HuH-7.5 (cell line): ENCODE results near the gene MTPN.

Source experiments
- DNase-seq: peaks from one replicate; pipeline ENCODE4 v3.0.0; 2011; ENCODE audit warnings: low spot score

The MTPN gene, protein sequence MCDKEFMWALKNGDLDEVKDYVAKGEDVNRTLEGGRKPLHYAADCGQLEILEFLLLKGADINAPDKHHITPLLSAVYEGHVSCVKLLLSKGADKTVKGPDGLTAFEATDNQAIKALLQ

DNA sequence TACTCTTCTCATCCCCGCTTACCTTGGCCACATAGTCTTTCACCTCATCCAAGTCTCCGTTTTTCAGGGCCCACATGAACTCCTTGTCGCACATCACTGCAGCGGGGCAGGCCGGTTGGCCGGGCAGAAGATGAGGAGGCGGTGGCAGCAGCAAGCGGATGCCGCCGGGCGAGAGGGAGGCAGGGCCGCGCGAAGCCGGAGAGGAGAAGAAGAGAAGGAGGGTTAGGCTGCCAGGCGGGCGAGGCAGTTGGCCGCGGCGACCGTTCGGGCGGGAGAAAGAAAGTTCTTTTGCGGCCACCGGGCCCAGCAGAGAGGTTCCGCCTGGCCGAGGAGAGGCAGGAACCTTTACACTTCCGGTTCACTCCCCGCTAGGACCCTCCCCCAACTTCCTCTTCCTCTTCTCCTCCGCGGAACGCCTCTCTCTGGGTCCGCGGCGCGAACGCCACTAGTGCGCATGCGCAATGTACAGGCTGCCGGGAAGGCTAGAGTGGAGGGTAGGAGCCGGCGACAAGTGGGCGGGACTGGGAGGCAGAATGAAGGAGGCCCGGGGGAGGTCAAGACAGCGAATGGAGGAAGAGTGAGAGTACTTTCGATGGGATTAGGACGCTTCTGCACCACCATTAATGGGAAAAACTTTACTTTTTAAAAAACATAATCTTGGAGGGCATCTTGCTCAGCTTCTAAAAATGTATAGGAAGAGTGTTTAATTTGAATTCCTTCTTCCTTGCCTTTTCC is at the start of gene MTPN:
Gene MTPN (minus strand): TSS at position 353 of the 735 bp plus-strand sequence. CDS start 259 bp downstream, at position 94.
- DNase-seq: peak; percentile 85

DNA sequence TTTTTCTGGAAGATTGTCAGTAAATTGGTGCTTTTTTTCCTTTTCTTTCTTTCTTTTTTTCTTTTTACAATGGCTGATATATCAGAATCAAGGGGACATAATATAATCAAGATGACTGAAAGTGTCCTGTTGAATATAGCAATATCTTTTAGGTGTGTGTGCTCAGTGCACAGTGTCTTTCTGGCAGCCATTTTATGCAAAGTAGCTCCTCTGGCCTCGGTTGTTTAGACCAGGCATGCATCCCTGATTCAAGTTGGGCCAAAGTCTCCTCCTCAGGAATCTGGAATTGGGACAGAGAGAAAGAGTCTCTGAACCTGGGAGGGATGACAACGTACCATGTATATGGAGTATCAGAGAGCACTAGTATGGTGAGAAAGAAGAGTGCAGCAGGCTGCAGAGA is 49.0 kb upstream of the MTPN start:
- DNase-seq: no peak

DNA sequence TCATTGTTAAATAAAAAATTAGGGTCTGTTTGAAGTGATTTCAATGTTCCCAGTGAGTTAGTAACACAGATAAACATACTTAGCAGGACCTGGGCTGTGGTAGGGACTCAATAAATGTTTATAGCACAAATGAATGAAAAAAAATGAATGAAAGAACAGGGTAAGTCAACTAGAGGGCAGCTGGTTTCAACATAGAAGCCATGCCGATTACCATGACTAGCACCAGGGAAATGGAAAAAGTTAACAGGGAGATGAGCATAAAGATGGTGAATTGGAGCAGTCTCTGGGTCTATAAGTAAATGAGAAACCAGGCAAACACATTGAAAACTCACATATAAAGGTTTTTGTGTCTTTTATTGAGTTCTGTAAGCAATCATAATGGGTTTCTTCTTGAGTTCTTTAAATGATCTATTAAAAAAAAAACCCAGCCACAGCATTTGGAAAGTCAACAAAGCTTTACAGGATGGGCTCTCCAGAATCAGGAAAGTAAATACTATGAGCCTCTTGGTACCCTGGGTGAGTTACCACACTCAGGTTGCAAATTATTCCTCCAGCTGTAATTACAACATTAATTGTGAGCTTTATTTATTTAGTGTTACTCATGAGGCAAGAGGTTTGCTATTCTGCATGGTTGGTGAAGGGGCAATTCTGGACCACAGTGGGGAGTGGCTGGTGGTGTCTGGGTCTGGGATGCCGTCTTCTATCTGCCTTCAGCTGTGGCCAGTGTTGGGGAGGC is 46.1 kb upstream of the MTPN start:
- no peak for DNase-seq

DNA sequence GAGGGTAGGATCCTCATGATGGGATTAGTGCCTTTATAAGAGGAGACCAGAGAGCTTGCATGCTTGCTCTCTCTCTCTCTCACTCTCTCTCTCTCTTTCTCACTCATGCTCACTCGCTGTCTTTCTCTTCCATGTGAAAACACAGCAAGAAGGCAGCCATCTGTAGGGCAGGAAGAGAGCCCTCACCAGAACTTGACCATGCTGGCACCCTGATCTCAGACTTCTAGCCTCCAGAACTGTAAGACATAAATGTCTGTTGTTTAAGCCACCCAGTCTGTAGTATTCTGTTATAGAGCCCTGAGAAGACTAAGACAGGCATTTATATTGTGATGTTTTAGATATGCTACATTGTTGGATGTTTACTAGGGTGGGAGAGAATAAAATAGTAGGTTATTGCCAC is 43.4 kb upstream of the MTPN start:
- DNase-seq: no peak

DNA sequence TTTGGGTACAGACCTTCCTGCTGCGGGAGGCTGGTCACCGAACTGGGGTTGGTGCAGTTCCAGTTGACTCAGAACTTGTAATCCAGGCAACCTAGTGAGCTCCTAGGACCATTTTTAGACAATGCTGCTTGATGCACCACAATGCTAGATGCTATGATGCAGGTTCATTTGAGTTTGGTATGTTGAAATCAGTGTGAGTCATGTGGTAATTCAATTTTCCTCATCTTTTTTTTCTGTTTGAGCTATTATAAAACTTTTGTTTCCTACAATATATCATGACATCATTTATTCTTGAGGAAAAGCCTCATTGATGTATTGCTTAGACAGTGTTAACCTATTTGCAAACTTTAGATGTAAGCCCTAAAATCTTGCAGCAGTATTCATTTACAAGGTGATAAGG is 40.9 kb upstream of the MTPN start:
- no peak for DNase-seq

DNA sequence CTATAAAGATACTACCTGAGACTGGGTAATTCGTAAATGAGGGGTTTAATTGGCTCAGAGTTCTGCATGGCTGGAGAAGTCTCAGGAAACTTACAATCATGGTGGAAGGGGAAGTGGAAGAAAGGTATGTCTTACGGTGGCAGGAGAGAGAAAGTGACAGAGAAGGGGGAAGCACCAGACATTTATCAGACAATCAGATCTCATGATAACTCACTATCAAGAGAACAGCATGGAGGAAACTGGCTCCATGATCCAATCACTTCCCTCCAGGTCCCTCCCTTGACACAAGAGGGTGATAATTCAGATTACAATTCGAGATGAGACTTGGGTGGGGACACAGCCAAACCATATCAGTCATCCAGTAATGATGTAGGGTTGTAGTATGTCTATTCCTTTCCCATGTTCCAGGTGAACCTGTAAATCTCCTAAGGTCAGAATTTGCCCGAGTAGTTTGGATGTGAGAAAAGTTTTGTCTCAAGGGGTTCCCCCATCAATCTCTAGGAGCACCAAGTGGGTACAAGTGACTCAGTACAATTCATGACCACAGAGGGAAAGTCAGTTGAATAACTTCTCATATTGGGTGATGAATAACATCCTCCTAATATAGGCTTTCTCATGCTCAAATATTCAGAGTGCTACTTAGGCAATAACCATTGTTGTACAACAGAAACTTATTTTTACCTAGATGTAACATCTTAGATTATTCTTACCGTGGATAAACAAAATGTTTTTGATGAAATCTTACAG is 39.7 kb upstream of the MTPN start:
- no peak for DNase-seq

DNA sequence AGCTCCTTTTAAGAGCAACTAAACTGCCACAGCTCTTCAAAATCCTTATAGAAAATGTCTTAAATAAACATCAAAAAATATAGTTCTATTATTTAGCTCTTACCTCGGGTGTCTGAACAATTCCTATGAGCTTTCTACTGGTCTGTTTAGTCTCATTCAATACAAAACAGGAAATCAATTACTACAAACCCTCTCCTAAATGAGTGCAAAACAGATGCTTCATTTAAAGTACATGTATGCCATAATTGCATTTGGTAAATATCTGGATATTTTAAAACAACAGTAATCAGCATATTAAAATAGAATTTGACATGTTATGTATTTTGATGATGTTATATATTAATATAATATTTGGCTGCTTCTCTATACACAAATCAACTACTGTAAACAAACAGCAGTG is 38.5 kb upstream of the MTPN start:
- no peak for DNase-seq

DNA sequence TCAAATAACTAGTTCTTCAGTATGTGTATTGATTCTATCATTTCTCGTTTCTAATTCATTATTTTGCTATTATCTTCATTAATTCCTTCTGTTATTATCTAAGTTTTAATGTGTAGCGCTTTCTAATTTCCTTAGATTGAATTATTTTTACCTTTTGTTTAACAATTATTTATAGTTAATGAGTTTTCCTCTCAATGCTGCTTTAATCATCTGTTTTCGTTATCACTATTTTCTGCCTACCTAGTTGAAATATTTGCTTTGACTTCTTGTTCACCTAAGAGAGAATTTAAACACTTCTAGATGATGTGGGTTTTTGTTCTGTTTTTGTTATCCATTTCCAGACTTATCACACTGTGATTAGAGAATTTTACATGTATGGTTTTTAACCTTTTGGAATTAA is 37.5 kb upstream of the MTPN start:
- DNase-seq: no peak

DNA sequence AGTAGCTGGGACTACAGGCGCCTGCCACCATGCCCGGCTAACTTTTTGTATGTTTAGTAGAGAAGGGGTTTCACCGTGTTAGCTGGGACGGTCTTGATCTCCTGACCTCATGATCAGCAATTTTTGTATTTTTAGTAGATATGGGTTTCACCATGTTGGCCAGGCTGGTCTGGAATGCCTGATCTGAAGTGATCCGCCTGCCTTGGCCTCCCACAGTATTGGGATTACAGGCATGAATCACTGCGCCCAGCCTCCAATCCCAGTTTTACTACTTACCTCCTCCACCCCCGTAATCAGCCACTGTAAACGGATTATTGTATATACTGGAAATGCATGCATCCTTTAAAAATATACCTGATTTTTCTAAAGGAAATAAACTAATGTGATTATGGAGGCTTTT is 35.1 kb upstream of the MTPN start:
- DNase-seq: no peak

DNA sequence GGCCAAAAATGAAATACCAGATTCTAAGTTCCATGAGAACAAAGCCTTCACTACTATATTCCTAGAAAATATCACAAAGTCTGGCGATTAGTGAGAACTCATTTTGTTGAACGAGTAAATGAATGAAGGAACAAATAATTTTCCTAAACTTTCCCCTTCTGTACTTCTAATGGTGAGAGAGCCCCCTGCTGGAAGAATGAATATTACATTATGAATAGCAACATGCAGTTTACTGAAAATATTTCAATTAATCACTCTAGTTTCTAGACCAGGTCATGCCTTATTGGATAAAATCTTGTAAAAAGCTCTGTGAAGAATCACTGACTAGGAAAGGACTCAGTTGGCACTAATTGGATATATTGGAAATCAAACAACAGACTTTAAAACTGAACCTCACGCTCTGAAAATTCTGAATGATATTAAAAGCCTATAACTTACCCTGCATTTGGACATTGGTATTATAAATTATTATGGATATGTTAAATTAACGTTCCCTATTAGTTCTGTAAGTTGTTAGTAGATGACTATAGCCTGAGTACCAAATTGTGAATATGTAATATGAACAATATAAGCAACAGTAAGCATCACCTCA is 32.4 kb upstream of the MTPN start:
- no peak for DNase-seq

DNA sequence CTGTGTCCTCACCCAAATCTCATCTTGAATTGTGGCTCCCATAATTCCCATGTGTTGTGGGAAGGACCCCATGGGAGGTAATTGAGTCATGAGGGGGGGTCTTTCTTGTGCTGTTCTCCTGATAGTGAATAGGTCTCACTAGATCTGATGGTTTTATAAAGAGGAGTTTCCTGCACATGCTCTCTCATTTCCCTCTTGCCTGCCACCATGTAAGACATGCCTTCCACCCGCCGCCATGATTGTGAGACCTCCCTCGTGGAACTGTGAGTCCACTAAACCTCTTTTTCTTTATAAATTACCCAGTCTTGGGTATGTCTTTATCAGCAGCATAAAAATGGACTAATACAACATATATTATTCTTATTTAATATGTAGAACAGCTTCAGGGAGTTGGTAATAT is 29.0 kb upstream of the MTPN start:
- DNase-seq: no peak

DNA sequence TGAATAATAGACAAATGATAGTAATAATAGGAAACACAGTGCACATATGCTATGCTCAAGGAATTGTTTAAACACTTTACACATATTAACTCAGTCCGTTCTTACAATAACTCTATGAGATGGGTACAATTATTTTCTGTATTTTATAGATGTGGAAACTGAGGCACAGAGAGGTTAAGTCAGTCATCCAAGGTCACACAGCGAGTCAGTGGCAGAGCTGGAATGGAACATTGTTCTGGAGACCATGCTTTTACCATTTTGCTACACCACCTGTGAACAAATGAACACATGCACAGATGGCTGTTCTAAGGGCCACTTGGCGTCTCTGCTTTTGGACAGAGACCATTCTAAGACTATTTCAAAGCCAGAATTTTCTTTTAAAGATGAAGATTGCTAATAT is 26.9 kb upstream of the MTPN start:
- no peak for DNase-seq

DNA sequence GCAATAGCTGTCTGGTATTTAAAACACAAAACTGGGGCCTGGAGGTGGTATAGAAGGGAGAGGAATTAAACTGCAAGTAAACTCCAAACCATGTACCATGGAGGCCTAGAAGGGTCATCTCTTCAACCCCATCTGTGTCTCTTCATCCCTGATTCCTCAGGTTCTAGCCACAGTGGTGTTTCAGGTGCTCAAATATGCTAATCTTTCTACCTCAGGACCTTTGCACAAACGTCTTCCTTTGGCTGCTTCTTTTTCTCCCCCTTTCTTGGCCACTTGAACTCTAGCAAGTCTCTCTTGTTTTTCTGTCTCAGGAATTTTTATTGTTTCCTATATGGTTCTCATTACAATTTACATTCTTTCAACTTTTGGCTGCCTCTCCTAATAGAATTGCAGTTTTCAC is 25.6 kb upstream of the MTPN start:
- no peak for DNase-seq

DNA sequence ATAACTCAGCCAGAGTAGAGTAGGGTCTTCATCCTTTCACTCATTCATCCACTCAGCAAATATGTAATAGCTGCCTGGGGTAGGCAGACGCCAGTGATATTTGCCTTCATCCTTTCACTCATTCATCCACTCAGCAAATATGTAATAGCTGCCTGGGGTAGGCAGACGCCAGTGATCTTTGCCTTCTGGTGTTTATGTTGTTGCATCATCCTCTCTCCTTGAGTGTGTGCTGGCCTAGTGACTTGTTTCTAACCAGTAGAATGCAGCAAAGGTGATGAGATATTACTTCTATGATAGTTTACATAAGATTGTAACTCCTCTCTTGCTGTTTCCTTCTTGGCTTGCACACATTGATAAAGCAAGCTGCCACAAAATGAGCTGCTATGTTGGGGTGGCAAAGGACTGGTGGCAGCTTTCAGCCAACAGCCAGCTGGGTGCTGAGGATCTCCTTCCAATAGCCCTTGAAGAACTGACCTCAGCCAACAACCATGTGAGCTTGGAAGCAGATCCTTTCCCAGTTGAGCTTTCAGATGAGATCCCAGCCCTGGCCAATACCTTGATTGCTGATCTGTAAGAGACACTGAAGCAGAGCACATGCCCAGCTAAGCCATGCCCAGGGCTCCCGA is 23.2 kb upstream of the MTPN start:
- DNase-seq: no peak

DNA sequence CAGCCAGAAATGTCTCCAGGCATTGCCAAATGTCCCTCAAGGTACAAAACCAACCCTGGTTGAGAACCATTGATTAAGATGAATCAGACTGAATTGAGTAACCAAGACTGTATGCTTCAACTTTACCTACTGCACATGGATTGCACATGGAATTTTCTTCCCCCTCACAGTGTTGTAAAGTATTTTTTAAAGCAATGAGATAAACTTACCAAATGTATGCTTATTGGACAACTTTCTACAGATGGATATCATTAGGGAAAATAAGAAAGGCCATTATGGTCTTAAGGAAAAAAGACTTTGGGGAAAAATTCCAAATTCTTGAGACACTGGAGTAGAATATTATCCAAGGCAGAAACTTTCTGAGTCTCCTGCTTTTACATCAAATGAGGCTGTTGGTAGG is 20.9 kb upstream of the MTPN start:
- no peak for DNase-seq

DNA sequence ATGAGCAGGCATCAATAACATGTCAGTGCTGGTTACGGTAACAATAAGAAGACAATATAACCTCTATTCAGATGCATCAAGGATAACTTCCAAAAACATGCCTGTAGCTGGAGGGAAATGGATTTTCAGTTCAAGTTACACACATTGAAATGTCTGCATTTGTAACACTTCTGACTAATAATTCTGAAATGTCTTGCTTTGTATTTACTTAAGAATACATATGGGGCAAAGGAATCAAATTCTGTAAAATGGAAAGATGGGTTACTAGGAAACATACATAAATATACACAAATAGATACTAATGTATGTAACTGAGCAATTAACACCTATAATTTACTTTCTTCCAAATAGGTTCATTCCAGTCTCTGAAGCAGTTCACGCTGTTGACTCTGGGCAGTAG is 18.6 kb upstream of the MTPN start:
- DNase-seq: no peak

DNA sequence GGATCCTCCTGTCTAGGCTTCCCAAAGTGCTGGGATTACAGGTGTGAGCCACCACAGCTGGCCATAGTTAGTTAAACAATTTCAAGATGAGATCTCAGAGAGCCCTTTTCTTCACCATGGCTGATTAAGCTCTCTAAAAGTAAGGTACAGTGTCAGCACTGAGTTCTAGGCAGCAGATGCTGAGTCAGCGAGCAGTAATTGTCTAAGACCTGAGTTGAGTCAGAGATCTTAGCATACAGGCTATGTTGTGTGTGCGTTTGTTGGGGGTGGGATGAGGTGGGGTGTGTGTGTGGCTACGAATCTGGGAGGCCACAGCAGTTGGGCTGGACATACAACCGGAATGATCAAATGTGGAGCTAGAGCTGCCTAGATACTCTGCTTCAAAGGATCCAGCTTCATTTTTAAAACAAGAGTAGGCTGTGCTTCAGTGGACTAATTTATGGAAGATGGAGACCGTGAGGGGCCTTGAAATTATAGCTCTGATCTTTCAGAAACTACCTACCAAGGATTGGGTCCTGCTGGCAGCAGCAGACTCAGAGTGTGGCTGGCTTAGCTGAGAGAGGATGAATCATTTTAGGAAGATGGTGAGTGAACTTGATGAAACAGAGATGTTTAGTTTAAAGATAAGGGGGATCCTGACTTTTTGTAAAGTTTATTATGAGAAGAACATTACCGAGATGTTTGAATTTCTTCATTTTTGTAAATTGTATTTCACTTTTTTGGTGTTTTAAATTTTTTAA is 17.5 kb upstream of the MTPN start:
- DNase-seq: no peak

DNA sequence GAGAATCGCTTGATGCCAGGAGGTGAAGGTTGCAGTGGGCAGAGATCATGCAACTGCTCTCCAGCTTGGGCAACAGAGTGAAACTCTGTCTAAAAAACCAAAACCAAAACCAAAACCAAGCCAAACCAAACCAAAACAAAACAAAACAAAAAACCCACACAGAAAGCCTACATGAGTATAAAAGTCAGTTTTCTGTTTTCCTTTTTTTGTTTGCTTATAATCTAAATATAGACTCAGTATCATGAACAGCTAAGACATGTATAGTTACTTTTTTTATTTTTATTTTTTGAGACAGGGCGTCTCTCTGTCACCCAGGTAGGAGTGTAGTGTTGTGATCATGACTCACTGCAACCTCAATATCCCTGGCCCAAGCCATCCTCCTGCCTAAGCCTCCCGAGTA is 16.8 kb upstream of the MTPN start:
- DNase-seq: no peak

DNA sequence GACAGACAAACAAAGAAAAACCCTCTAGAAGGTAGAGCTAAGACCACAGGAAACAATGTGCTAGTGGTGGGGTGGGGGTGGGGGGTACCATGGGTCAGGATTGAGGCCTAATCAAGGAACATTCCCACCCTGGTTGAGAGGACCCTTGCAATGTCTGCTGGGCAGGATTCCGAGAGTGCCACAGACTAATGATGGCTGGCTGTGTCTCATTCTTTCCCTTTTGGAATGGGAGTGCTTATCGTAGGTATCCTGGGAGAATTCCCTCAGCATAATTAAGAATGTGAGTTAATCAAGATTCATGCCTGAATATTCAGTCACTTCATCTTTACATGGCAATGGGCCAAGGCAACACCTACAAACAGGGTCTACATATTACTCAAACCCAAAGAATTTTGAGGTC is 14.7 kb upstream of the MTPN start:
- no peak for DNase-seq

DNA sequence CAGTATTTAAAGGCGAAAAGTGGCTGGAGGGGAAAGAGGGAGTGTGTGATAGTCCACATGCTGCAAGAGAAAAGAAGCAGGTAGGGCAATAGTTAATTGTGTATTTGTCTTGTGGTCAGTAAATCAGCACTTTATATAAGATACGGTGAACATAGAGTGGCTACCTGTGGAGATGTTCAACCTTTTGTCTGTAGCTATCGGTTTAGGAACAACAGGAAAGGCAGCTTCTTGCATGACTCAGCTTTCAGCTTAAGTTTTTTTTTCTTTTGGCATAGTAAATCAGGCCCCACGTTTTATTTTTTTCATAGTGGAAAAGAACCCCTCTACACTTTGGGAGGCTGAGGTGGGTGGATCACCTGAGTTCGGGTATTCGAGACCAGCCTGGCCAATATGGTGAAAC is 14.2 kb upstream of the MTPN start:
- DNase-seq: no peak

DNA sequence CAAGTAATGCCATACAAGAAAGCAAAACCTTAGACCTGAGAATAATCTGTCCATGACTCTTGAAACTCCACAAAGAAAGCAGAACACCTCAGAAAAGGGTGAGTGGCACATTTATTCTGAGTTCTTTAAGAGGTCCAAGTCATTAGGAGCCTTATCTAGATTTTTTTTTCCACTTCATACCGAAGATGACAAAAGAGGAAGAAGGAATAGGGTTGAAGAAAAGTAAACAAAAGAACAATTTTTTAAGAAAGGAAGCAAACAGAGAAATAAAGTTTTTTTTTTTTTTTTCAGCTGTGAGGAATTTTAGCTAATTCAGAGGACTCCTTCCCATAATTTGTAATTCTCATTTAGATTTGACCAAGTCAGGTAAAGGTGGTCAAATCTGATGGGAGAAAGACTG is 13.1 kb upstream of the MTPN start:
- DNase-seq: no peak
